Measurements from ENCODE around the gene INSL3.

Gene INSL3

DNA sequence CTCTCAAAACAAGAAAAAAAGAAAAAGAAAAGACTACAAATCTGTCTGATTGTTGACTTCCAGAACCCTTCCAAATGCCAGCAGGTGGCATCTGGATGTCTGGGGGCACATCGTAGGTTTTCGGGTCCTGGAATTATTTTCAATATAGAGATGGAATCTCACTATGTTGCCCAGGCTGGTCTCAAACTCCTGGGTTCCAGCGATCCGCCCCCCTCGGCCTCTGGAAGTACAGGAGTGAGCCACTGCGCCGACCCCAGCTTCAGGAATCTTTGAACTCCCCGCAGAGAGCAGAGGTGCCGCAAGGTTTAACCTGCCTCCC, 26.9 kb downstream of the INSL3 start:
- Histone ChIP-seq H3K4me2 (ENCODE audit: low read length) (no peak overlapping the region), H3K4me1 (peaks cover 7% of the 10 kb centered on the region), H3K9ac (no peak overlapping the region), H3K9me3 (ENCODE audit: control insufficient read depth, low read length) (no peaks in the 10 kb centered on the region), H3K36me3 (ENCODE audit: control insufficient read depth, insufficient read depth, low read length) (no peaks in the 10 kb centered on the region), H3K27me3 (ENCODE audit: control insufficient read depth, insufficient read depth, low read length) (no peaks in the 10 kb centered on the region), H2AFZ (no peak overlapping the region), H3K27ac (no peak overlapping the region), H3K79me2 (no peaks in the 10 kb centered on the region), H3K4me3 (ENCODE audit: low read depth, low read length) (no peak overlapping the region)
- TF ChIP-seq, protein P1, sequence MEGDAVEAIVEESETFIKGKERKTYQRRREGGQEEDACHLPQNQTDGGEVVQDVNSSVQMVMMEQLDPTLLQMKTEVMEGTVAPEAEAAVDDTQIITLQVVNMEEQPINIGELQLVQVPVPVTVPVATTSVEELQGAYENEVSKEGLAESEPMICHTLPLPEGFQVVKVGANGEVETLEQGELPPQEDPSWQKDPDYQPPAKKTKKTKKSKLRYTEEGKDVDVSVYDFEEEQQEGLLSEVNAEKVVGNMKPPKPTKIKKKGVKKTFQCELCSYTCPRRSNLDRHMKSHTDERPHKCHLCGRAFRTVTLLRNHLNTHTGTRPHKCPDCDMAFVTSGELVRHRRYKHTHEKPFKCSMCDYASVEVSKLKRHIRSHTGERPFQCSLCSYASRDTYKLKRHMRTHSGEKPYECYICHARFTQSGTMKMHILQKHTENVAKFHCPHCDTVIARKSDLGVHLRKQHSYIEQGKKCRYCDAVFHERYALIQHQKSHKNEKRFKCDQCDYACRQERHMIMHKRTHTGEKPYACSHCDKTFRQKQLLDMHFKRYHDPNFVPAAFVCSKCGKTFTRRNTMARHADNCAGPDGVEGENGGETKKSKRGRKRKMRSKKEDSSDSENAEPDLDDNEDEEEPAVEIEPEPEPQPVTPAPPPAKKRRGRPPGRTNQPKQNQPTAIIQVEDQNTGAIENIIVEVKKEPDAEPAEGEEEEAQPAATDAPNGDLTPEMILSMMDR (IDR thresholded peaks at IDR 0.05) = no peak

DNA sequence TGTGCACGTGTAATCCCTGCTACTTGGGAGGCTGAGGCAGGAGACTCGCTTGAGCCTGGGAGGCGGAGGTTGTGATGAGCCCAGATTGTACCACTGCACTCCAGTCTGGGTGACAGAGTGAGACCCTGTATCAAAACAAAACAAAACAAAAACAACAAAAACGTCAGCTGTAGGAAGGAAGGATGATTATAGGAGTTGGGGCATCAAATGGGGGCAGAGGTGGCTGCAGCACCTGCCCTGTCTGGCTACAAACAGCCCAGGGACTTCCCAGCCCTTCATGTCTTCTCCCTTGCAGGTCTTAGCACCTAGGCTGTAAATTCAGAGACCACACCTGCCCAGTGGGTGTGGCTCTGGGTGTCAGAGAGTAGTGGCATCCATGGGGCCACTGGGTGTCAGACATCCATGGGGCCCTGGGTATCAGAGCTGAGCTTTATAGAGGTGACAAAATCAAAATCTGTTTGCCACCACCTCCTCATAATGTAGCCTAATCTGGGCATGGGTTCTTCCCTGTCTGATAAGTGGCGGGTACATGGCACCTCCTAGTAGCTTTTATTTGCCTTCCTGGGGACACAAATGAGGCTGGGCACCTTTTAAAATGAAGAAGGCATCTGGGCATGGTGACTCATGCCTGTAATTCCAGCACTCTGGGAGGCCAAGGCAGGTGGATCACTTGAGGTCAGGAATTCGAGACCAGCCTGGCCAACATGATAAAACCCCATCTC, 31.1 kb downstream of the INSL3 start:
- no peak overlapping the region for H3K4me3 ChIP-seq (ENCODE audit: low read depth, low read length)
- TF ChIP-seq, protein P1 (IDR thresholded peaks at IDR 0.05) = no peak
- H3K4me2 ChIP-seq (ENCODE audit: low read length) = no peak overlapping the region
- H2AFZ ChIP-seq = no peak overlapping the region
- H3K27ac ChIP-seq = no peak overlapping the region
- H3K79me2 ChIP-seq = no peaks in the 10 kb centered on the region
- no peaks in the 10 kb centered on the region for H3K36me3 ChIP-seq (ENCODE audit: control insufficient read depth, insufficient read depth, low read length)
- no peak overlapping the region for H3K9ac ChIP-seq
- no peaks in the 10 kb centered on the region for H3K27me3 ChIP-seq (ENCODE audit: control insufficient read depth, insufficient read depth, low read length)
- H3K9me3 ChIP-seq (ENCODE audit: control insufficient read depth, low read length) = no peaks in the 10 kb centered on the region
- peaks cover 7% of the 10 kb centered on the region for H3K4me1 ChIP-seq

DNA sequence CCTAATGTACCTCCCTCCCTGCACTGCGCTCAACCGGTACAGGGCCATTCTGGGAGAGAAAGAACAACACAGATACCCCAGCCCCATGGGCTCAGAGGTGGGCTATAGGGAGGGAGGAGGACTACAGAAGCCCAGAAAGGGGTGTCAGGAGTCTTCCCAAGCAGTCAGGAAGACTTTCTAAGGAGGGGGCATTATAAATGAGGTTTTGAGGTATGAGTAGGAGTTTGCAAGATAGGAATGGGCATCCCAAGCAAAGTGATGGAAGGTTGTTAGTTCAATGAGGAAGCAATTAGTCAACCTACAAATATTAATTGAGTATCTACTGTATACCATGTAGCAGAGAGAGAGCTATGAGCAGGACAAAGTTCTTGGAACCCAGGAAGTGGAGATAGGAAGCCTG, 32.7 kb downstream of the INSL3 start:
- no peak overlapping the region for H2AFZ ChIP-seq
- no peaks in the 10 kb centered on the region for H3K27me3 ChIP-seq (ENCODE audit: control insufficient read depth, insufficient read depth, low read length)
- no peak overlapping the region for H3K4me2 ChIP-seq (ENCODE audit: low read length)
- H3K36me3 ChIP-seq (ENCODE audit: control insufficient read depth, insufficient read depth, low read length) = no peaks in the 10 kb centered on the region
- H3K27ac ChIP-seq = no peak overlapping the region
- no peak overlapping the region for H3K9ac ChIP-seq
- no peaks in the 10 kb centered on the region for H3K79me2 ChIP-seq
- peaks cover 5% of the 10 kb centered on the region for H3K4me1 ChIP-seq
- TF ChIP-seq, protein P1 (IDR thresholded peaks at IDR 0.05) = no peak
- no peaks in the 10 kb centered on the region for H3K9me3 ChIP-seq (ENCODE audit: control insufficient read depth, low read length)
- no peak overlapping the region for H3K4me3 ChIP-seq (ENCODE audit: low read depth, low read length)

DNA sequence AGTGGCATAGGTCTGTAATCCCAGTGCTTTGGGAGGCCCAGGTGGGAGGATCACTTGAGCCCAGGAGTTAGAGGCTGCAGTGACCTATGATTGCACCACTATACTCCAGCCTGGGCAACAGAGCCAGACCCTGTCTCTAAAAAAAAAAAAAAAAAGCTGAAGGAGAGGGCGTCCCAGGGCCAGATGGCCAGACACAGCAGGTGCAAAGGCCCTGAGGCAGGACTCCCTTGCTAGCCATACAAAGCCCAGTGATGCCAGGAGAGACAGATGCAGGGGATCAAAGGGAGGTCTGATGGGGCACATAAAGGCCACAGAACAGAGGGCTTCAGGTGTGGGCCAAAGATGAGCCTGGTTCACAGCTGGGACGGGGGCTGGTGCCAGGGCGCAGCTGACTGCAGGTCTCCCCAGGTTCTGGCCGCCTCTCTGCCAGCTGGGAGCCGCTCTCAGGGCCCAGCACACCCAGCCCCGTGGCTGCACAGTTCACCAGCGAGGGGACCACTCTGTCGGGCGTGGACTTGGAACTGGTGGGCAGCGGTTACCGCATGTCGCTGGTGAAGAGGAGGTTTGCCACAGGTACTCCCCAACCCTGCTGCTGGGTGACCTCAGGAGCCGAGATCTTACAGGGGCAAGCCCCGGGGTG, 33.9 kb downstream of the INSL3 start:
- Histone ChIP-seq H3K4me2 (ENCODE audit: low read length) (no peak overlapping the region), H3K36me3 (ENCODE audit: control insufficient read depth, insufficient read depth, low read length) (no peaks in the 10 kb centered on the region), H3K27ac (no peak overlapping the region), H3K27me3 (ENCODE audit: control insufficient read depth, insufficient read depth, low read length) (no peaks in the 10 kb centered on the region), H2AFZ (no peak overlapping the region), H3K4me1 (peaks cover 5% of the 10 kb centered on the region), H3K9ac (no peak overlapping the region), H3K9me3 (ENCODE audit: control insufficient read depth, low read length) (no peaks in the 10 kb centered on the region), H3K79me2 (no peaks in the 10 kb centered on the region), H3K4me3 (ENCODE audit: low read depth, low read length) (no peak overlapping the region)
- TF ChIP-seq, protein P1 (IDR thresholded peaks at IDR 0.05) = no peak

Data from parathyroid adenoma (tissue), 2 donors.